GM21423 (cell line): ENCODE measurements around the gene ENAH.
"Not testable (repeated sequence)": the region's sequence is repeated elsewhere in the genome, so short reads cannot be mapped to it uniquely, and the experiment has no call there.

Experiments
- ATAC-seq: cut with Tn5 transposase; IDR thresholded peaks from one replicate; pipeline ENCODE4 v1.9.1; 2021; ENCODE audit warnings: mild to moderate bottlenecking, moderate library complexity; ENCODE audit not compliant: unreplicated experiment

ENAH gene

GRCh38 chr1:225476100-225476511 is 176.8 kb downstream of the ENAH start:
- ATAC-seq: no peak

DNA sequence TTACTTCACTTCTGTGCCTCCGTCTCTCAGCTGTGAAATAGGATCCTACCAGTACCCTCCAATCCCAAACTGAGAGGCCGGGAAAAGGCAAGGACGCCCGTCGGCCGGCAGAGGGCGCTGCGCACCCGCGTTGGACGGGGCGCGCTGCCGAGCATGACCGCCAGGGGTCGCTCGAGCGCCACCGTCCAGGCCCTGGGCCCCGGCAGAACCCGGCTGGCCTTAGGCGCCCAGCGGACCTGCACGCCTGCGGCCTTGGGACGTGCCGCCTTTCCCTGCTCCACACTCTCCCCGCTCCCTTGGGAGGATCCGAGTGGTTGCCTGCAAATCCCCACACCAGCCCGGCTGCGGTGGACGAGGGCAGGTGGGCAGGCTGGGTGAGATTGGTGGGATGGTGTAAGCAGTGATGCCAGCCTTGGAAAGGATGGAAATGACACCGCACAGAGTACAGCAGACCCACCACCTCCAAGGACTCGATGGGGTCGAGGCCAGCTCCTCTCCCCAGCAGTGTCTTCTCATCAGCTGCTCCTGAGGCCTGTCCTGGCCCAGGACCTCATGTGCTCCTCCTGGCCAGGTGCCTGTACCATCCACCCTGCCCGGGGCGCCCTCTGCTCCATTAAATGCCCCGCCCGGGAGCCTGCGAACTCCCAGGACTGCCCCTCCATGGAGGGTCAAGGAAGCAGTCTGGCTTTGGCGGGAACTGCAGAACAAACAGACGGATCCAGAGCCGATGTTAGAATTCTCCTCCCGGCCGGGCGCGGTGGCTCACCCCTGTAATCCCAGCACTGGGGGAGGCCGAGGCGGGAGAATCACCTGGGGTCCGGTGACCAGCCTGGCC is 177.7 kb downstream of the ENAH start:
- ATAC-seq: peak; percentile 65

- no peak for ATAC-seq
These were observed 178.4 kb downstream of the ENAH start for GRCh38 chr1:225474439-225474985.

DNA sequence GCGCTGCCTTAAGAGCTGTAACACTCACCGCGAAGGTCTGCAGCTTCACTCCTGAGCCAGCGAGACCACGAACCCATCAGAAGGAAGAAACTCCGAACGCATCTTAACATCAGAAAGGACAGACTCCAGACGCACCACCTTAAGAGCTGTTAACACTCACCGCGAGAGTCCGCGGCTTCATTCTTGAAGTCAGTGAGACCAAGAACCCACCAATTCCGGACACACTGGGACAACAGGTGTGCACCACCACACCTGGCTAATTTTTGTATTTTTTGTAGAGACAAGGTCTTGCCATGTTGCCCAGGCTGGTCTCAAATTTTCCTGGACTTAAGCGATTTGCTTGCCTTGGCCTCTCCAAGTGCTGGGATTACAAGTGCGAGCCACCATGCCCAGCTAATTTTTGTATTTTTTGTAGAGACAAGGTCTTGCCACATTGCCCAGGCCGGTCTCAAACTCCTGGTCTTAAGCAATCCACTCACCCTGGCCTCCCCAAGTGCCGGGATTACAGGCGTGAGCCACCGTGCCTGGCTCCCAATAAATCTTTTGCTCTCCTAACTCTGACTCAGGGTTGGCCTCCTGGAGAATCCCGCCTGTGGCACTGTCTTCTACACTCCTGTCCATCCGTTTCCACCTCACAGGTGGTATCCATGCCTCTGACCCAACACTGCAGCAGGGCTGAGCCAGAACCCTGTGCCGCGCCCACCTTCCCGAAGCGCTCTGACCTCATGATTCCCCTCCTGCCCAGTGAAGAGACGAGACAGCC is 179.1 kb downstream of the ENAH start:
- ATAC-seq: not testable (repeated sequence)

DNA sequence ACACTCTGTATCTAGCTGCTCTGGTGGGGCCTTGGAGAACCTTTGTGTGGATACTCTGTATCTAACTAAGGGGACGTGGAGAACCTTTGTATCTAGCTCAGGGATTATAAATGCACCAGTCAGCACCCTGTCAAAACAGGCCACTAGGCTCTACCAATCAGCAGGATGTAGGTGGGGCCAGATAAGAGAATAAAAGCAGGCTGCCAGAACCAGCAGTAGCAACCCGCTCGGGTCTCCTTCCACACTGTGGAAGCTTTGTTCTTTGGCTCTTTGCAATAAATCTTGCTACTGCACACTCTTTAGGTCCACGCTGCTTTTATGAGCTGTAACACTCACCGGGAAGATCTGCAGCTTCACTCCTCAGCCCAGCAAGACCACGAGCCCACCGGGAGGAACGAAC is 179.7 kb downstream of the ENAH start:
- not testable (repeated sequence) for ATAC-seq

DNA sequence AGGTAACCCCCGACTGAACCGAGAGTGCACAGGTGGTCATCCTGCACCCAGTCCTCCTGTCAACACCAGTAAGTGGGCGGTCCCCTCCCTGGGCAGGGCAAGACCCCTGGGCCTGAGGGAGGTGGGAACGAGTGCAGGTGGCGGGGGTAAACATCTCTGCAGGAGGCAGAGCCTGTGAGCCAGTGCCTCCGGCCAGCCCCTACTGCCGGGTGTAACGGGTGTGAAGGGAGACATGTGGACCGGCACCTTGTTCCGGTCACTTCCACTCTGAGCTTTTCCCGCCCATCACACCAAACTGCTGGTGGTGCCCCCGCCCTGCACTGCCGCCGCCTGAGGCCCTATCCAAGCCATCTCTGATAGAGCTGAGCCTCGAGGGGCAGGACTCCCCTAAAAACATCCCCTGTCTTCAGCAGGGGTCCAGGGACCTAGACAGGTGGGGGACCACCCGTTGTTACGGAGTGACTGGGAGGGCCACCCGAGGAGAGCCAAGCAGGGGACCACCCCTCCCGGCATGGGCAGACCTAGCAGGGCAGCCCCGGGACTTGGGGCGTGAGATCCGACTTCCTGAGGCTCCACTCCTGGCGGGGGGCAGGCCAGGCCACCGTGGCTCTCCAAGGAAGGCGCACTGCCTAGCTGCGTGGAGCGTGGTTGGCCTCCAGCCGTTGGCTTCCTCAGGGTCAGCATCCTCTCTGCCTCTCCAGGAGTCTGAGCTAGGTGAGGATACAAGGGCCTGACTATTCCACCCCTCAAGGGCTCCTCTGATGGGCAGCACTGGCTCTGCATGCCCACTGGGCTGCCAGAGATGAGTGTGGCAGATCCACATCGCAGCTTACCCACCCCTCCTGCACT is 181.2 kb downstream of the ENAH start:
- ATAC-seq: no peak

GRCh38 chr1:225471109-225471452 is 181.8 kb downstream of the ENAH start:
- no peak for ATAC-seq

DNA sequence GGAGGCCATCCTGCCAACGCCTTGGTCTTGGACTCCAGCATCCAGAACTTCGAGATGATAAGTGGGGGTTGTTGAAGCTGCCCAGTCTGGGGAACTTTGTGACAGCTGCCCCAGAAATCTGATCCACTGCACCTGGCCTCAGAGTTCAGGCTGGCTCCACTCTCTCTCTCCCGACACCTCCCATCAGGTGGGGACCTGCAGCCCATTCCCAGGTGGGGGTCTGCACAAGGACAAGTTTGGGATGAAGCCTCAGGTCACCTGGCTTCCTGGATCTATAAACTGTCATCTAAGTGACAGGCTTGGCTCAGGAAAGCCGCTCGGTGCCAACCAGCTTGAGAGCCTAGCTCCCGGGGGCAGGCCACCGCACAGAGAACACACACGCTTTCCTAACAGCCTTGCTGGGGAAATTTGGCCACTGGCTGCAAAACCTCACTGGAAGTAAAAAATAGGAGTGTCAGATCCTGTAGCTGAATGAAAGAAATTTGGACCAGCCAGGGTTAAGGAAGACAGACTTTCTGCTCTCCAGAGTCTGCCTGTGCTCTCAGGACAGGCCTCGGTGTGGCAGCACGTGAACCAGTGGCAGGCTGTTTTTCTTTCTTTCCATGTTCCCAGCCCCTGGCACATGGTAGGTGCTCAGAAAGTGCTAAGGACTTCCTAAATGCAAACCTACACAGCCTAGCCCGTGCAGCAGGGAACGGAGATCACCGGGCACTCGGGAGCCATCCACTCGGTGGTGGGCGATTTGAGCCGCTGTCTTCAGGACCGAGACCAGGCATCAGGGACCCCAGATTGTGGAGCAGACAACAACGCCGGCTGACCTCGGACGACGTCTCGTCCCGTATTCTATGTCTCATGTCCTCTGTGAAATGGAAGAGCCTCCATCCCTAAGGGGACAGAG is 182.5 kb downstream of the ENAH start:
- no peak for ATAC-seq

- ATAC-seq: no peak
These were observed 183.9 kb downstream of the ENAH start for GRCh38 chr1:225469051-225469450.

GRCh38 chr1:225468270-225469020 is 184.5 kb downstream of the ENAH start:
- no peak for ATAC-seq

DNA sequence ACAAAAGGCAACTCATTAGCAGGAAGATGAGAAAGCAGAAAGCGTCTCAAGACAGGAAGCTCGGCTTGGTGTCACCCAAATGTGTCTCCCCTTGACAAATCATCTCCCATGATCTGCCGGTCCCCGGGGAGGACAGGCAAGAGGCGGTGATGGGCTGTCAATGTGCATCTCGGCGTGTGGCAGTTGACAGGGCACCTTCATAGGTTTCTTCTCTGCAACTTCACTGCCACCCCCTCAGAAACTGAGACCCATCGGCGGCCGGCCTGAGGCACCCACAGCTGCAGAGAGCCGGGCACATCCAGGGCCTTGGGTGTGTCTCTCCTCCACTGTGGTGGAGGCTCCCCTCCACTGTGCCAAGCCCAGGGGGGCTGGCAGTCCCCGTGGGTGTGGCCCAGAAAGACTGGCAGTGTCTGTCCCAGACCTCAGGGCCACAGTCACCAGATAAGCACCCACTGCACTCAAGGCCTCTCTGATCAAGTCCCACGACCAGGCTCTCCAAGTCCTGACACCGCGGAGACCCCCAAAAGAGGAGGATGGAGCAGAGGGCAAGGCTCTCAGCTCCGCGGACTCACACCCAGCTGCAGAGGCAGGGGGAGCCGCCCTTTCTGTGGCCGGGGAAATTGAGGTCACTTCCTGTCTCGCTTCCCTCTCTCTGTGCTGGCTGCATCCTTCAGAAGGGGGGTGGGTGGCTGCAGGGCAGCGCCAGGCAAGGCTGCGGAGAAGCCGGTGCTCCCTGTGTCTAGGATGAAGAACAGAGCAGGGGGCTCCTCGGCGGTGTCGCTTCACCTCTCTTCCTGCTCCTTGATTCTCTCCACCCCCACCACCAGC is 185.5 kb downstream of the ENAH start:
- ATAC-seq: peak; percentile 97

DNA sequence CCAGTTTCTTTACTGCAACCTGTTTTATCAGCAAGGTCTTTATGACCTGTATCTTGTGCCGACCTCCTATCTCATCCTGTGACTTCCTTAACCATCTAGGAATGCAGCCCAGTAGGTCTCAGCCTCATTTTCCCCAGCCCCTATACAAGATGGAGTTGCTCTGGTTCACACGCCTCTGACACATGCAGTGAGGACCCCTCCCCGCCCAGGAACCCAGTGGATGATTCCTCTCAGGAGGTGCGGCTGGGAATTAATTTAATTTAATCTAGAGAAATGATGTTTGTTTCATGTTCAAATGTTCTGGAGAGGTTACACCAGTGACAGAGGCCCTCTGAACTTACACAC is 186.1 kb downstream of the ENAH start:
- no peak for ATAC-seq

DNA sequence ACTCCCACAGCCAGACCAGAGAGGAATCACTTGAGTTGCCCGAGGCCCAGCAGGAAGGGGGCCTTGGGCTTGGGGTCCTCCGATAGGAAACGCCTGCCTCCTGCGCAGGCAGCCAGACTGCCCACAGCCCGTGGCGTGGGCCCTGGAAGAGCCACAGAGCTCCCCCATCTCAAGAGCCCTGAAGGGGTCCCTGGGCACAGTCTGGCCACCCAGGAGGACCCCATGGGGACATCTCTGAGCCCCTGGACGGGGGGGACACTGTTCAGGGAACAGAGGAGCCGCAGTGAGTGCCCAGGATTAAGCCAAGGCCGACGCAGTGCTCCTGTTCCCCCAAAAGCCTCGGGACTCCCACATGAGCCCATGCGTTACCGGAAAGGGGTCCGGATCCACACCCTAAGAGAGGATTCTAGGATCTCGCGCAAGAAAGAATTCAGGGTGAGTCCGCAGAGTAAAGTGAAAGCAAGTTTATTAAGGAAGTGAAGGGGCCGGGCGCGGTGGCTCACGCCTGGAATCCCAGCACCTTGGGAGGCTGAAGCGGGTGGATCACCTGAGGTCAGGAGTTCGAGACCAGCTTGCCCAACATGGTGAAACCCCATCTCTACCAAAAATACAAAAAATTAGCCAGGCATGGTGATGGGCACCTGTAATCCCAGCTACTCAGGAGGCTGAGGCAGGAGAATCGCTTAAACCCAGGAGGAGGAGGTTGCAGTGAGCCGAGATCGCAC is 187.0 kb downstream of the ENAH start:
- no peak for ATAC-seq

GRCh38 chr1:225464851-225465792 is 187.8 kb downstream of the ENAH start:
- ATAC-seq: no peak

GRCh38 chr1:225462714-225463574 is 190.0 kb downstream of the ENAH start:
- ATAC-seq: no peak

DNA sequence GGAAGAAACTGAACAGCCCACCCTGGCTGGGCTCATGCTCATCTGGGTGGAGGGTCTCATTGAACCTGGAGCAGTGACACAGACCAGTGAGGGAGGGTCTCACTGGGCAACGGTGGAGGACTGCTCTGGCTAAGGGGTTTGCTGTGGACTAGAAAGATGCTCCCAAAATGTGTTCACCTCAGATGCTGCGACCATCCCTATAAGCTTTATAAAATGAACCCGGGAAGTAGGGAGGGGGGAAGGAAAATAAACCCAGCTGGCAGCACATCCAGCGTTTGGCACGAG is 190.6 kb downstream of the ENAH start:
- no peak for ATAC-seq
